Muscle of leg (tissue), 9 donors: ENCODE data around the gene LTF. TPM values are rescaled to one million over a fixed set of nuclear protein-coding genes. Genes with fewer than 3 reads are reported as not detected.

Experiments
- polyA plus RNA-seq, 8 donors: library from polyadenylated mRNA; unstranded; fragments of 120-200 nt; gene quantifications; one replicate each; pipeline versions ENCODE4 v1.2.1 to v1.2.3, GENCODE V29; 2013; ENCODE audit warnings: inconsistent platforms in 1 of 8, low replicate concordance in 1 of 8; ENCODE audit not compliant: insufficient read length in 8 of 8, insufficient read depth in 1 of 8
- total RNA-seq: library from RNA; stranded (reverse); fragments of 120-200 nt; gene quantifications from one replicate; pipeline ENCODE4 v1.2.4, GENCODE V29; 2013

LTF gene
- total and polyA plus RNA-seq, 9 donors, result 1.3 to 6.6 (median 3.5) TPM

Other genes starting within 250 kb of the LTF start
- gene CCR3, start 222.4 kb downstream of the LTF start, total RNA-seq, result not detected
- not detected for gene CCR3, start 222.4 kb downstream of the LTF start, polyA plus RNA-seq
- gene CCR2, start 110.8 kb downstream of the LTF start, total RNA-seq, result 0.98 TPM
- gene CCR2, start 110.8 kb downstream of the LTF start, polyA plus RNA-seq, result 1 to 10 TPM in 3 of 8 donors, under 1 TPM in 5; 0.35 to 1.7 (median 0.76) TPM
- 0.13 TPM for gene CCR5, start 94.0 kb downstream of the LTF start, total RNA-seq
- gene CCR5, start 94.0 kb downstream of the LTF start, polyA plus RNA-seq, result under 1 TPM; 0.29 to 0.52 (median 0.39) TPM
- gene CCRL2, start 57.6 kb downstream of the LTF start, total RNA-seq, result 0.53 TPM
- gene CCRL2, start 57.6 kb downstream of the LTF start, polyA plus RNA-seq, result 1 to 10 TPM in 1 of 8 donors, under 1 TPM in 7; 0.36 to 1.4 (median 0.59) TPM
- 0.04 TPM for gene RTP3, start 33.1 kb upstream of the LTF start, total RNA-seq
- gene RTP3, start 33.1 kb upstream of the LTF start, polyA plus RNA-seq, result under 1 TPM in 1 of 8 donors, not detected in 7; 0.09 TPM
- 4.1 TPM for gene LRRC2, start 101.4 kb upstream of the LTF start, total RNA-seq
- 1 to 10 TPM; 1.1 to 4.1 (median 2.6) TPM for gene LRRC2, start 101.4 kb upstream of the LTF start, polyA plus RNA-seq
- 0.27 TPM for gene FAM240A, start 147.6 kb upstream of the LTF start, total RNA-seq
- under 1 TPM in 7 of 8 donors, not detected in 1; 0.19 to 0.63 (median 0.24) TPM for gene FAM240A, start 147.6 kb upstream of the LTF start, polyA plus RNA-seq
- 5.1 TPM for gene ALS2CL, start 228.8 kb upstream of the LTF start, total RNA-seq
- 1 to 10 TPM; 1.9 to 7.3 (median 6.1) TPM for gene ALS2CL, start 228.8 kb upstream of the LTF start, polyA plus RNA-seq
- gene TMIE, start 236.5 kb upstream of the LTF start, total RNA-seq, result 0.62 TPM
- 1 to 10 TPM in 1 of 8 donors, under 1 TPM in 7; 0.32 to 1.0 (median 0.80) TPM for gene TMIE, start 236.5 kb upstream of the LTF start, polyA plus RNA-seq